GM04504 (cell line): Measurements from ENCODE around the gene NMNAT2.

Source experiments
- DNase-seq: peaks from one replicate; pipeline ENCODE4 v3.0.0-alpha.2; 2012; ENCODE audit warnings: low read depth

The NMNAT2 gene

GRCh38 chr1:183237046-183237445 lies 181.1 kb downstream of the NMNAT2 start:
- DNase-seq, result no peak

- no peak for DNase-seq
Observed at GRCh38 chr1:183236158-183236725, 181.9 kb downstream of the NMNAT2 start.

- DNase-seq, result no peak
Observed at GRCh38 chr1:183235503-183235902, 182.7 kb downstream of the NMNAT2 start.

GRCh38 chr1:183234660-183235476 lies 183.3 kb downstream of the NMNAT2 start:
- peak; percentile 94 for DNase-seq

GRCh38 chr1:183233113-183233512 lies 185.1 kb downstream of the NMNAT2 start:
- no peak for DNase-seq

- no peak for DNase-seq
Observed at GRCh38 chr1:183231545-183231944, 186.6 kb downstream of the NMNAT2 start.

- DNase-seq, result no peak
Observed at GRCh38 chr1:183230413-183230812, 187.8 kb downstream of the NMNAT2 start.

GRCh38 chr1:183228347-183229220 lies 189.6 kb downstream of the NMNAT2 start:
- DNase-seq, result no peak

- no peak for DNase-seq
Observed at GRCh38 chr1:183227422-183228346, 190.5 kb downstream of the NMNAT2 start.

- DNase-seq, result no peak
Observed at GRCh38 chr1:183226963-183227362, 191.2 kb downstream of the NMNAT2 start.

- DNase-seq, result no peak
Observed at GRCh38 chr1:183226361-183226760, 191.8 kb downstream of the NMNAT2 start.

- no peak for DNase-seq
Observed at GRCh38 chr1:183223467-183223866, 194.7 kb downstream of the NMNAT2 start.

- no peak for DNase-seq
Observed at GRCh38 chr1:183222909-183223308, 195.3 kb downstream of the NMNAT2 start.

- no peak for DNase-seq
Observed at GRCh38 chr1:183219616-183220009, 198.6 kb downstream of the NMNAT2 start.

- no peak for DNase-seq
Observed at GRCh38 chr1:183218971-183219615, 199.1 kb downstream of the NMNAT2 start.

- DNase-seq, result no peak
Observed at GRCh38 chr1:183218027-183218618, 200.1 kb downstream of the NMNAT2 start.

- DNase-seq, result no peak
Observed at GRCh38 chr1:183215936-183216335, 202.2 kb downstream of the NMNAT2 start.

- no peak for DNase-seq
Observed at GRCh38 chr1:183215076-183215720, 203.0 kb downstream of the NMNAT2 start.

- DNase-seq, result no peak
Observed at GRCh38 chr1:183214021-183214970, 203.9 kb downstream of the NMNAT2 start.
